Stimulated activated CD8-positive, alpha-beta memory T cell treated with anti-CD3 and anti-CD28 coated beads, Interleukin-2, amount 100 ng/mL, for 48 hours (primary cell): ENCODE measurements around the gene ACLY.
"Not testable (repeated sequence)": the region's sequence is repeated elsewhere in the genome, so short reads cannot be mapped to it uniquely, and the experiment has no call there.

Source experiments
- DNase-seq, 2 donors: peaks; one replicate each; pipeline ENCODE4 v3.0.0-alpha.2; 2020; ENCODE audit warnings: low read depth in 2 of 2

The ACLY gene

GRCh38 chr17:41912925-41913324 lies 5.8 kb downstream of the ACLY start:
- no peak for DNase-seq

- DNase-seq, result no peak
These were observed 7.9 kb downstream of the ACLY start for GRCh38 chr17:41910701-41911391.

GRCh38 chr17:41909088-41909487 lies 9.7 kb downstream of the ACLY start:
- DNase-seq, result no peak

DNA sequence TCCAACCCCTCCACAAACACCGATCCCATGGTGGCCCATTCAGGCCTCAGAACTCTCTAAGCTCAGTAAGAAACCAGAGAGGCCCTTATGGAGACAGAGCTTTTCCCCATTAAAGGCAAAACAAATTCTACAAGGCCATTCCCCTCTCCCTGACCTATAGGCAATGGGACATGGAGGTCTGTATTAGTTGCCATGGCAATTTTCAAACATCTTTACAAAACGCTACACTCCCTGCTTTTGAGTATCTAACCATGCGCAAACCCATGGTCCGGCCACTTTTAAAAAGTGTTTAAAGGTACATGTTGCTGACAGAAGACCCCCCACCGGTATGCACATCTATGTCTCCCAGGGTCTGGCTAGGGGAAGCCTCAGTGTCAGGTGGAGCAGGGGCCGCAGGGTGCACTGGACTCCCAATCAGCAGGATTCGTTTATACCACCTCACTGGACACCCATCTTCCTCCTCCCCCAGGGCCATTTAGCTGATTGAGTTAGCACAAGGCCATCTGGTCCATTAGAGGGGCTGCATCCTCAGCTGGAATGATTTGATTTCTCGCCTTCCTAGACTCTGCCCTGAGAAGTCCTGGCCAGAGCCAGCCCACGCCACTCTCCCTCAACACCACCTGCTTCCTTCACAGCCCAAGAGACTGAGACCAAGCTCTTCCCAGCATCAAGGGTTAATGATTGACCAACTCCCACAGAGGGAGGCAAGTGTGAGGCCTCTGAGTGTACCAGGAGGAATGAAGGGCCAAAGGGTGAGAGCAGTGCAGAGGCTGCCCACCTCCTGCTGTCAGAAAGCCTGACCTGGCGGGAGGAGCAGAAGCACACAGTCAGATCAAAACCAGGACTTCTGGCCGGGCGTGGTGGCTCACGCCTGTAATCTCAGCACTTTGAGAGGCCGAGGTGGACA lies 10.9 kb downstream of the ACLY start:
- DNase-seq, result no peak

GRCh38 chr17:41907185-41907556 lies 11.6 kb downstream of the ACLY start:
- DNase-seq, result no peak

- no peak for DNase-seq
These were observed 12.1 kb downstream of the ACLY start for GRCh38 chr17:41906465-41907184.

DNA sequence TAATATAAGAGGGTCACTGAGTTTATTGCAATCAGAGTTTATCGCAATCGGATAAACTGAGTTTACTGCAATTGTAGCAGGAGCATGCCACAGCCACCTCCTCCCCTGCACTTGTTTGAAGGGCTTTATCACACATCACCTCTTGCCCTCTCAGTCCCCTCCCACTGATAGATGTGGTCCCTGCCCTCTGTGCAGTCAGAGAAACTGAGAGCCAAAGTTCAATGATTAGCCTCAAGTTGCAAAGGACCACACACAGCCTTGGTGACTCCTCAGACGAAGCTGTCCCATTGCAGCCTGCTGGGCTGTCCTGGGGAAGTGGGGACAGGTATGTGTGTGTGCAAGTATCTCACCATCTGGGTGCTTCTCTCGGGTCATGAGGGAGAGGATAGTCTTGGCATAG lies 13.6 kb downstream of the ACLY start:
- no peak for DNase-seq

- DNase-seq, result no peak
These were observed 14.4 kb downstream of the ACLY start for GRCh38 chr17:41904242-41904841.

DNA sequence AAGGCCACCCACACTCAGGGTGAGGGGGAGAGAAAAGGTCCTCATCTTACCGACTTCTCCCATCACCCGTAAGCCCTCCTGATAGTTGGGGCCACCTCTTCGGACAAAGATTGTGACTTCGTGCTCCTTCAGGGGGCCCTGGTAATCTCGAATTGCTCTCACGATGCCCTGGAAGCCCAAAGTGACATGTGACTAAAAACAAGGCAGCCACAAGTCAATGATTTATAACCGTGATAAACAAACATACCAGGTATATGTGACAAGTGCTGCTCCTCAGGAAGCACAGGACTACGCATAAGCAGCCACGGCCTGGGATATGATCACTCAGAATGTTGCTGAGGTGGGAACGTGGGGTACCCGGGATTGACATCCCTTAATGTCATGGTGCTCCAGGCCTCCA lies 17.1 kb downstream of the ACLY start:
- no peak for DNase-seq

- no peak for DNase-seq
These were observed 22.0 kb downstream of the ACLY start for GRCh38 chr17:41896726-41897125.

DNA sequence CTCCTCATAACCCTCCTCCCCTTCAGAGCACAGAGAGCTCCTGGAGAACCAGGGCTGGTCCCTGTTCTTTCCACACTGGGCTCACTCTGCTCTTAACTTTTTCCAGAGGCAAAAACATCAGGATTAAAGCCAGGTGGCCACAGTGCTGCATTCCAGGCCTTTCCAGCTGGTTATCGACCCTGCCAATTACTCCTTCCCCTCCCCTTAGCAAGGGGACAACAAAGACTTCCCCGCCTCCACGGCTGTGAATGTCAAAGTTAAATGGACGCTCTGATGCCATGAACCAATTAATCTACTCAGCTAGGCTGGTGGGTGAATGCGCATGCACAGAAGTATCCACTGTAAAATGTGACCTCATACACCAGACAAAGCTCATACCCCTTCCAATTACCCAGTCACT lies 23.1 kb downstream of the ACLY start:
- DNase-seq, result no peak

DNA sequence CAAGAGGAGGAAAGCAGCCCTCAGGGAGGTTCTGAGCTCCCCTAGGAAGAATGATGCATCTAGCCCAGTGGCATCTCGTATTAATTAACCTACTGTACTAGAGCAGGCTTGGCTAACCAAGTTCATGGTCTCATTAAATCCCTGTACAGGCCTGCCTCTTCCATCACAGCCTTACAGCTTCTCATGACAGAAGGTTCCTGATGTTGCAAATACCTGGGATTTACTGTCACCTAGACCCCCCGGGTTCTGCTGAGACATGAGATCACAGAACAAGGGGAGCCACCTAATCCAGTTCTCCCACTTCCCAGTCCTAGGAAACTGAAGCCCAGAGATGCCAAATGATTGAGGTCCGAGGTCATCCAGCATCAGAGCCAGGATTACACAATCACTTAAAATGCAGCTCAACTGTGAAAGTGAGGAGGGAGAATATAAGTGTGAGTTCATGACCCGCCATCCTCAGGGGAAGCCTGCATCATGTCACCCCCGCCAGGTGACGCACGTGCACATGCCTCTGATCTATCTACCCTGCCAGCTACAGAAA lies 23.9 kb downstream of the ACLY start:
- no peak for DNase-seq

- no peak for DNase-seq
These were observed 25.4 kb downstream of the ACLY start for GRCh38 chr17:41893384-41893783.

- DNase-seq, result no peak
These were observed 26.8 kb downstream of the ACLY start for GRCh38 chr17:41892021-41892376.

DNA sequence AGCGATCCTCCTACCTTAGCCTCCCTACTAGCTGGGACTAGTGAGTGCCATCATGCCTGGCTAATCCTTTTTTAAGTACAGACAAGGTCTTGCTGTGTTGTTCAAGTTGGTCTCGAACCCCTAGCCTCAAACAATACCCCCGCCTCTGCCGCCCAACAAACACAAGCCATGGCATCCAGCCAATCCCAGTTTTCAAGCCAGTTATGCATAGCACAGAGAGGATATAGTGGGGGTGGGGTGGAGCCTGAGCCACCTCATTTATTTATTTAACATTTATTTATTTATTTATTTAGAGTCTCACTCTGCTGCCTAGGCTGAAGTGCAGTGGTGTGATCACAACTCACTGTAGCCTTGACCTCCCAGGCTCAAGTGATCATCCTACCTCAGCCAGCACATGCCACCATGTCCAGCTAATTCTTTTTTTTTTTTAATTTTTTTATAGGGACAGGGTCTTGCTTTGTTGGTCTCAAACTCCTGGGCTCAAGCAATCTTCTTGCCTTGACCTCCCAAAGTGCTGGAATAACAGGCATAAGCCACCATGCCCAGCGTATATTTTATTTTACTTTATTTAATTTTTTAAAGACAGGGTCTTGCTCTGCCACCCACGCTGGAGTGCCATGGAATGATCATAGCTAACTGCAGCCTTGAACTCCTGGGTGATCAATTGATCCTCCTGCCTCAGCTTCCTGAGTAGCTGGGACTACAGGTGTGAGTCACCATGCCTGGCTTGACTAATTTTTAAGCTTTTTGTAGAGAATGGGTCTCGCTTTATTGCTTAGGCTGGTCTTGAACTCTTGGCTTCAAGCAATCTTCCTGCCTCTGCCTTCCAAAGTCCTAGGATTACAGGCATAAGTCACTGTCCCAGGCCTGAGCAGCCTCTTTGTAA lies 27.4 kb downstream of the ACLY start:
- no peak for DNase-seq

GRCh38 chr17:41888332-41888965 lies 30.3 kb downstream of the ACLY start:
- no peak for DNase-seq

- DNase-seq, result no peak
These were observed 33.0 kb downstream of the ACLY start for GRCh38 chr17:41885733-41886132.

DNA sequence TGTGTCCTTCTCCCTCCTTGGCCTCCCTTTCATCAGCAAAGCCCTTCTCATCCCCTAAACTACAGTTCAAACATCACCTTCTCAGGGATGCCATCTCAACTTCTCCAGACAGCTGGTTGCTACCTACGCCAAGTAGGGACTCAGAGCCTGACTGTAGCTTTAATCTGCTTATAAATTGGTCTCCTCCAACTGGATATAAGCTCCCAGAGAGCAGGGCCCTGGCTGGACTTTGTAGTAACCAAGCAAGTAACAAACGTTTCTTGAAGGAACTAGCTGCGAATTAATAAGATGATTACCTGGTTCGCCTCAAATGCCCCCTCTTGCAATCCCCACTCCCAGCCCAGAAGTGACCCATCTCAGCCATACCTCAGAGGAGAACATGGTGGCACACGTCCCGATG lies 36.0 kb downstream of the ACLY start:
- DNase-seq, result no peak

- no peak for DNase-seq
These were observed 38.6 kb downstream of the ACLY start for GRCh38 chr17:41880130-41880529.

GRCh38 chr17:41874293-41874670 lies 44.5 kb downstream of the ACLY start:
- DNase-seq, result not testable (repeated sequence)
